Stomach (tissue), 9 donors: Measurements from ENCODE around the gene CCDC85A. TPM values are rescaled to one million over a fixed set of nuclear protein-coding genes. Genes with fewer than 3 reads are reported as not detected.
"Not testable (repeated sequence)": the region's sequence is repeated elsewhere in the genome, so short reads cannot be mapped to it uniquely, and the experiment has no call there.

ENCODE experiments used
- DNase-seq, 2 donors: peaks; one replicate each; pipeline versions ENCODE4 v3.0.0 to v3.0.0-alpha.2; 2013 to 2019
- H3K27ac ChIP-seq, 5 donors: fragments of 200-600 bp in 4 of 5; sonication (generic) in 4 of 5; one replicate each; pipeline ENCODE4 v1.5.1; 2013 to 2019; ENCODE audit warnings: mild to moderate bottlenecking in 1 of 5, moderate library complexity in 1 of 5
- H3K27me3 ChIP-seq, 3 donors: fragments of 200-600 bp; sonication (generic); one replicate each; pipeline ENCODE4 v1.5.1; 2017 to 2019; ENCODE audit warnings: mixed run types in 1 of 3
- H3K36me3 ChIP-seq, 4 donors: fragments of 200-600 bp; sonication (generic); 1 replicate in 3 of 4; 2 replicates in 1 of 4; pipeline ENCODE4 v1.5.1; 2016 to 2019
- H3K4me1 ChIP-seq, 4 donors: fragments of 200-600 bp; sonication (generic); one replicate each; pipeline ENCODE4 v1.5.1; 2016 to 2019
- H3K4me3 ChIP-seq, 4 donors: fragments of 200-600 bp; sonication (generic) in 3 of 4; one replicate each; pipeline ENCODE4 v1.5.1; 2016 to 2019; ENCODE audit warnings: mild to moderate bottlenecking in 1 of 4
- H3K9me3 ChIP-seq, 4 donors: fragments of 200-600 bp; sonication (generic); one replicate each; pipeline ENCODE4 v1.5.1; 2016 to 2019
- CTCF ChIP-seq, 7 experiments: fragments of 450-650 bp in 4 of 7; fragments of 200-600 bp in 3 of 7; sonication (generic) in 3 of 7; IDR thresholded peaks; one replicate each; pipeline ENCODE4 v1.5.1; 2016 to 2019; ENCODE audit warnings: antibody characterized with exemption in 7 of 7, control low read depth in 2 of 7, mild to moderate bottlenecking in 1 of 7
- EP300 ChIP-seq: sonication (generic); formaldehyde crosslinking; IDR thresholded peaks from one replicate; pipeline ENCODE4 v1.6.1; 2017; ENCODE audit warnings: antibody characterized with exemption
- POLR2A ChIP-seq, 4 donors: fragments of 450-650 bp; IDR thresholded peaks; one replicate each; pipeline ENCODE4 v1.6.1; 2016; ENCODE audit warnings: antibody characterized with exemption in 4 of 4, control low read depth in 2 of 4, mild to moderate bottlenecking in 1 of 4, moderate library complexity in 1 of 4
- POLR2AphosphoS5 ChIP-seq, 3 donors: sonication (generic); formaldehyde crosslinking; IDR thresholded peaks; one replicate each; pipeline ENCODE4 v1.6.1; 2016; ENCODE audit warnings: antibody characterized with exemption in 3 of 3
- WGBS, 5 donors: extraction: QIAGEN DNeasy Blood & Tissue Kit in 3 of 5; methylation state at CpG; one replicate each; pipeline versions ENCODE4 v1.1.5 to v1.1.7; 2013 to 2018; 5-methylcytosine and 5-hydroxymethylcytosine counted together
- intact Hi-C: fragments of 100-400 bp; cut with DNase I; formaldehyde crosslinking; loops from one replicate; pipeline ENCODE4 v1.15.1; 2023; ENCODE audit warnings: low total_unique reads
- polyA plus RNA-seq, 3 donors: library from polyadenylated mRNA; stranded (reverse); fragments of 200-250 nt; gene quantifications; one replicate each; pipeline ENCODE4 v1.2.3, GENCODE V29; 2013
- total RNA-seq, 5 donors: library from RNA; depleted of rRNA; stranded (reverse); fragments of >200 nt; gene quantifications; one replicate each; pipeline versions ENCODE4 v1.1.0 to v1.2.3, GENCODE V29; 2014 to 2016
- donor health status: healthy with polysubstance abuse.
- donor health status: Bipolar disorder and iron deficiency.
- donor health status: healthy.

Gene CCDC85A
- total and polyA plus RNA-seq, 8 donors, result 0.10 to 6.4 (median 3.2) TPM; not detected in 1

GRCh38 chr2:56148825-56149224 lies 35.0 kb upstream of the CCDC85A start:
- 68 to 81% (median 74%) methylated on average over 3 of the region's 3 CpGs for WGBS, 5 donors

GRCh38 chr2:56151841-56152240 lies 31.9 kb upstream of the CCDC85A start:
- Histone ChIP-seq H3K27me3 (no peaks in the 10 kb centered on the region), H3K36me3 (no peaks in the 10 kb centered on the region), H3K27ac (no peak overlapping the region), H3K9me3 (no peaks in the 10 kb centered on the region), H3K4me1 (no peaks in the 10 kb centered on the region), H3K4me3 (no peak overlapping the region)
- intact Hi-C loops, result no loop called here
- no peak for DNase-seq
- WGBS, 5 donors, result 72 to 88% (median 82%) methylated on average over 2 of the region's 2 CpGs
- no peak for TF ChIP-seq CTCF (IDR thresholded peaks at IDR 0.05)
- no peak for TF ChIP-seq POLR2A (IDR thresholded peaks at IDR 0.05)
- no peak for TF ChIP-seq POLR2AphosphoS5 (IDR thresholded peaks at IDR 0.05)
- no peak for TF ChIP-seq EP300

More at GRCh38 chr2:56148825-56149224, 35.0 kb upstream of the CCDC85A start:
- TF ChIP-seq POLR2AphosphoS5 (IDR thresholded peaks at IDR 0.05) (no peak), POLR2A (IDR thresholded peaks at IDR 0.05) (no peak), EP300 (no peak), CTCF (IDR thresholded peaks at IDR 0.05) (no peak)
- Histone ChIP-seq H3K4me1 (no peaks in the 10 kb centered on the region), H3K9me3 (no peaks in the 10 kb centered on the region), H3K36me3 (no peaks in the 10 kb centered on the region), H3K4me3 (no peak overlapping the region), H3K27me3 (no peaks in the 10 kb centered on the region), H3K27ac (no peak overlapping the region)
- intact Hi-C loops, result no loop called here
- DNase-seq, result no peak

- H3K27ac ChIP-seq, result no peak overlapping the region
- no peaks in the 10 kb centered on the region for H3K27me3 ChIP-seq
- TF ChIP-seq EP300 (no peak), POLR2AphosphoS5 (IDR thresholded peaks at IDR 0.05) (no peak), CTCF (IDR thresholded peaks at IDR 0.05) (no peak)
- DNase-seq, result no peak
- 34 to 46% (median 40%) methylated on average over 2 of the region's 2 CpGs for WGBS, 5 donors
- no peak overlapping the region for H3K4me3 ChIP-seq
- intact Hi-C loops, result no loop called here
- H3K4me1 ChIP-seq, result no peaks in the 10 kb centered on the region
- no peaks in the 10 kb centered on the region for H3K36me3 ChIP-seq
- H3K9me3 ChIP-seq, result no peaks in the 10 kb centered on the region
Observed at GRCh38 chr2:56155188-56155587, 28.6 kb upstream of the CCDC85A start.

- DNase-seq, H3K27me3 ChIP-seq, H3K4me3 ChIP-seq, H3K4me1 ChIP-seq, H3K36me3 ChIP-seq, intact Hi-C loops, H3K27ac ChIP-seq, H3K9me3 ChIP-seq: not testable (repeated sequence)
- 51 to 68% (median 65%) methylated on average over 5 of the region's 5 CpGs for WGBS, 5 donors
Observed at GRCh38 chr2:56159875-56160274, 23.9 kb upstream of the CCDC85A start.

- WGBS, 5 donors, result 70 to 82% (median 73%) methylated on average over 4 of the region's 4 CpGs
- no peaks in the 10 kb centered on the region for H3K36me3 ChIP-seq
- H3K4me1 ChIP-seq, result no peaks in the 10 kb centered on the region
- TF ChIP-seq EP300 (no peak), POLR2AphosphoS5 (IDR thresholded peaks at IDR 0.05) (no peak), POLR2A (IDR thresholded peaks at IDR 0.05) (no peak), CTCF (IDR thresholded peaks at IDR 0.05) (no peak)
- H3K27ac ChIP-seq, result no peak overlapping the region
- no peaks in the 10 kb centered on the region for H3K27me3 ChIP-seq
- H3K4me3 ChIP-seq, result no peak overlapping the region
- no peaks in the 10 kb centered on the region for H3K9me3 ChIP-seq
- DNase-seq, result no peak
- intact Hi-C loops, result no loop called here
Observed at GRCh38 chr2:56167616-56168562, 15.9 kb upstream of the CCDC85A start.
